22Rv1 (cell line): ENCODE data around the gene FAM131C.
"Not testable (repeated sequence)": the region's sequence is repeated elsewhere in the genome, so short reads cannot be mapped to it uniquely, and the experiment has no call there.

Experiments used
- H3K27ac ChIP-seq: fragments of 450-650 bp; 2 replicates; pipeline ENCODE4 v1.5.1; 2017
- ZFX ChIP-seq: fragments of 450-650 bp; IDR thresholded peaks from 2 replicates; pipeline ENCODE4 v1.6.1; 2017; ENCODE audit warnings: antibody characterized with exemption, borderline replicate concordance
- TF ChIP-seq, protein P1 (sequence below): fragments of 450-650 bp; IDR thresholded peaks from 2 replicates; pipeline ENCODE4 v1.5.1; 2017; ENCODE audit warnings: mild to moderate bottlenecking

The FAM131C gene

DNA sequence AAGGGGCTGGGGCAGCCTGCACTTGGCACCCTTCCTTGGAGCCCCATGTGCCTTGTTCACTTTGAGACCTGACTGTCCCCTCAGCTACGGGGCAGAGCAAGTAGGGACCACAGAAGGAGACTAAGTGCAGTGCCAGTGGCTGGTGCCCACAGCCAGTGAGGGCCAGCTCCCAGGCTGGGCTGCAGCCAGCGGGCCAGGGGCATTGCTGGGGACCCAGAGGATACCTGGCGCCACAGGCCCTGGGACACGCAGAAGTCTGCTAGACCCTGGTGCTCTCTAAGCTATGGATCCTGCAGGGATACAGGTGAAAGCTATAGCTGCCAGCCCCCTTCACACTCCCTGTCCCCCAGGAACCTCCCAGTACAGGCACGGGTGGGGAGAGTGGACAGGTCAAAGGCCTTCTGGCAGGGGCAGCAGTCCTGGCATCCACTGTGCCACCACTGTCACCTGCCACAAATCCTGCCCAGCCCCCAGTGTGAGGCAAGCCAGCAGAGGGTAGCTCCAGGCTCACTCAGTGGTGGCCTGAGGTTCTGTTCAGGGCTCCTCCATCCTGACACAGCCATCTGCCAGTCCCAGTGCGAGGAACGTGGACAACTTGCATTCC lies 50.3 kb downstream of the FAM131C start:
- TF ChIP-seq, protein P1, sequence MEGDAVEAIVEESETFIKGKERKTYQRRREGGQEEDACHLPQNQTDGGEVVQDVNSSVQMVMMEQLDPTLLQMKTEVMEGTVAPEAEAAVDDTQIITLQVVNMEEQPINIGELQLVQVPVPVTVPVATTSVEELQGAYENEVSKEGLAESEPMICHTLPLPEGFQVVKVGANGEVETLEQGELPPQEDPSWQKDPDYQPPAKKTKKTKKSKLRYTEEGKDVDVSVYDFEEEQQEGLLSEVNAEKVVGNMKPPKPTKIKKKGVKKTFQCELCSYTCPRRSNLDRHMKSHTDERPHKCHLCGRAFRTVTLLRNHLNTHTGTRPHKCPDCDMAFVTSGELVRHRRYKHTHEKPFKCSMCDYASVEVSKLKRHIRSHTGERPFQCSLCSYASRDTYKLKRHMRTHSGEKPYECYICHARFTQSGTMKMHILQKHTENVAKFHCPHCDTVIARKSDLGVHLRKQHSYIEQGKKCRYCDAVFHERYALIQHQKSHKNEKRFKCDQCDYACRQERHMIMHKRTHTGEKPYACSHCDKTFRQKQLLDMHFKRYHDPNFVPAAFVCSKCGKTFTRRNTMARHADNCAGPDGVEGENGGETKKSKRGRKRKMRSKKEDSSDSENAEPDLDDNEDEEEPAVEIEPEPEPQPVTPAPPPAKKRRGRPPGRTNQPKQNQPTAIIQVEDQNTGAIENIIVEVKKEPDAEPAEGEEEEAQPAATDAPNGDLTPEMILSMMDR: no peak
- TF ChIP-seq ZFX: no peak
- H3K27ac ChIP-seq: no peak overlapping the region

DNA sequence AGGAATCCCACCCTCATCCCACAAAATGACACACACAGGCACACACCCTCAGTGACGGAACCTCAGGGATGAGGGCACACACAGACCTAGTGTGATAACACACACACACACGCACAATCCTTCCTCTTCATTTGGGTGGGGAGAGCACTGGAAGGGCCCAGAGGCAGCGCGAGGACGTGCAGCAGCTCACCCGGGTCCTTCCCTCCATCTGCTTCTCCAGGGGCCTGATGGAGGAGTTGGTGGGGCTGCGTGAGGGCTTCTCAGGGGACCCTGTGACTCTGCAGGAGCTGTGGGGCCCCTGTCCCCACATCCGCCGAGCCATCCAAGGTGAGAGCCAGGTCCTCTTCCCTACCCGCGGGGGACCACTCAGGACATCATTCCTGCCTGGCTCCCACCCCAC lies 51.1 kb downstream of the FAM131C start:
- no peak overlapping the region for H3K27ac ChIP-seq
- TF ChIP-seq, protein P1: no peak
- TF ChIP-seq ZFX: no peak

DNA sequence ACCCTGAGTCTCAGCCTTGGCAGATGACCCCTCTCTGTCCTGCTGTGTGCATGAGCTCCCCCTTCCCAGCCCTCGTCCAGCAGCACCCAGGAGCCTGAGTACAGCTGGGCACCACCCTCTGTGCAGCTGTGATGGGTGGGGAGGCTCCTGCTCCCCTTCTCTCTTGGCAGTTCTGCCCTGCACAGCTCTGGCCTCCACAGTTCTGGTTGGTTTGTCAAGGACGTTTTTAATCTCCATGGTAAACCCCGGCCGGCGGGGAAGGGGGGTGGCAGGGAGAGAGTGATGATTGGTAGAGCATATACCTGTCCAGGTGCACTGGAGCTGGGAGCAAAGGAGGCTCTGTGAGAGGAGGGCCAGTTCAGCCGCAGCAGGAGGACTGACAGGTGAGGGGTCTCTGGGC lies 51.8 kb downstream of the FAM131C start, which contains the start of gene CLCNKA:
CLCNKA (plus strand) TSS at position 356 of the 400 bp plus-strand sequence. CDS start 584 bp downstream, outside the sequence.
- H3K27ac ChIP-seq: no peak within 1 kb of the TSS
- TF ChIP-seq ZFX: no peak
- TF ChIP-seq, protein P1: no peak

DNA sequence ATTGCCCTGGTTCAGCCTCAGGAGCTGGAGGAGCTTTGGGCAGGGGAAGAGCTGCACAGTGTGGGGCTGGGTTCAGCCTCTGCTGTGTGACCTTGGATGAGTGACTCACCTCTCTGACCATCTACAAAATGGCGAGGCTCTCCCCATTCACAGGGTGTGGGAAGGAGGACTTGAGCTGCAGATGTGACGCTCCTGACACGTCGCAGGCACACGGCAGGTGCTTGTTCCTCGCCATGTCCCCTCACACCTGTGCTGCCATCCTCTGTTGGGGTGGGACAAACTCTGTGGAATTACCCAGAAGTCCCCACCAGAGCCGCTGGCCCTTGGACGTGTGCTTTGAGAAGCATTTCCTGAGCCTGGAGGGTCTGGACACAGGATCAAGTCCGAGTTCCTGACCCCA lies 52.6 kb downstream of the FAM131C start:
- H3K27ac ChIP-seq: not testable (repeated sequence)

DNA sequence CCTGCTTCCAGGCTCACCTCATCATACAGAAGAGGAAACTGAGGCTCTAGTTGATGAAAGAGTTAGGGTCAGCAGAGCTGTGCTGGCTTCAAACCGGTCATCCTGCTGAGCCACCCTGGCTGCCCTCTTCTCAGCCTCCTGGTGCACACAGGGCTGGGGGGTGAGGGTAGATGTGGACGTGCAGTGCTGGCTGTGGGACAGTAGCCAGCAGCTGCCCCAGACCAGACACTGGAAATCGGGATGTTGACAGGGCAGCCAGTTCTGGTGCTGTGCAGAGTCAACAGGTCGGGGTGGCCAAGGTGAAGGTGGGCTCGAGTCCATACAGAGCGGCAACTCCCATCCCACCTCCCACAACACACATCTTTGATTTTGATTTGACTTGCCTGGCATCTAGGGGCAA lies 53.1 kb downstream of the FAM131C start:
- no peak overlapping the region for H3K27ac ChIP-seq

DNA sequence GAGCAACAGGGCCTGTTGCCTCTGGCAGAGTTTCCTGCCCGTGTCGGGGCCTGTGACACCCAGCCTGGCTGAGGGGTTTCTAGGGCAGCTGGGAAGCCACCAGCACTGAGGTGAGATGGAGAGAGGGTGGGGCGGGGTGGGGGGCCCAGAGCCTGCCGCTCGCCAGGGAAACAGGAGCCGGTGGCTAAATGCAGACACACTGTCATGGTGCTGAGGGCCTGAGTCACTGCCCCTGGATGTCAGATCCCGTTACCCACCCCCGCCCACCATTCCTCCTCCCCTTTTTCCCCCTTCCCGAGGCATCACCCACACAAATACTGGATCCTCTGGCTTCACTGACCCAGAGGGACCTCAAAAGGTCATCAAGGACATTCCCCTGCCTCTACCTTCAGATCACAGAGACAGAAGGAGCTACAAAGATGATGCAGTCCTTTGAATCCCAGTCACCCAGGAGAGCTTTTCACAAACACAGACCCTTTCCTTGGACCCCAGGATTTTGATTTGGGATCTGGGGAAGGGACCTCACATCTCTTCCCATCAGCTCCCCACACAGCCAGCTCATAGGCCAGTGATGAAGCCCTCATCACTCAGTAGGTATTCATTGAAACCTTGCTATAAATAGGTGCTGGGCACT lies 53.7 kb downstream of the FAM131C start:
- no peak overlapping the region for H3K27ac ChIP-seq
- TF ChIP-seq, protein P1: no peak
- TF ChIP-seq ZFX: no peak

More for the DNA sequence above, 53.1 kb downstream of the FAM131C start:
- TF ChIP-seq, protein P1: no peak
- no peak for TF ChIP-seq ZFX

DNA sequence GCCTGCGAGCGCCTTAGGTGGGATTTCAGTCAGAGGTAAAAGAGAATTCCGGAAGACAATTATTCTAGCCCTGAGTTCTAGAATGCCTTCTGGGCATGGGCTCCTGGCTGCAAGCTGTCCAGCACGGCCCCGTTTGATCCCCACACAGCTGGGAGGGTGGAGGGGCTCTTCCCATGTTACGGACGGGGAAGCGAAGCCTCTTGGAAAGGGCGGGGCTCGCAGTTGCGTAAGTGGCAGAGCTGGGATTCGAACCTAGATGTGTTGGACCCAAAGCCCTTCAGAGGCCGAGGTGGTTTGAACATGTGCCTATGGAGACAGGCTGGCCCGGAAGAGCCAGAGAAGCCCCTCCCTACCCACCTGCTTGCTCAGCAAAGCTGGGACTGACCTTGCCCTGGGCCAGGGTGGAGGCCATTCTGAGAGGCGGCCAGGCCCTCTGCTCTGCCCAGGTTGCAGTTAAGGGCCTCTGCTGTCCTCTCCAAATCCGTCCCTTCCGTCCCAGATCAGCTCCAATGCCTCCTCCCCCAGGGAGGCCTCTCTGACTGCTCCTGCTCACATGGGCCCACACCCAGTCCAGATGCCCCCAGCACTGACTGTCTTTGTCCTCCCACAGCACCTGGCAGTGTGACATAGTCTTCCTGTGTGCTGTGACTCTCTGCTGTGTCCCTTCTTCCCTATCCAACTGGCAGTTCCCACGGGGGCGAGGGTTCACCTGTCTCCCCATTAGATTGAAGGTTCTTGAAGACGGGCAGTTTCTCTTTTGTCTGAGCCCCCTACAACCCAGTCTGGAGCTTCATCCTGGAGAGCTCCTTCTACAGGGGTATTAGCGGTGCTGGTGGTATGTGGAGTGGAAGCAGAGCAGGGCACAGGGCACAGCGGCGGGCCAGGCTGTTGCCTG lies 54.5 kb downstream of the FAM131C start:
- H3K27ac ChIP-seq: no peak overlapping the region
- TF ChIP-seq ZFX: no peak
- TF ChIP-seq, protein P1: no peak
